GM21423 (cell line): ENCODE measurements around the gene TSPAN31.
"Not testable (repeated sequence)": the region's sequence is repeated elsewhere in the genome, so short reads cannot be mapped to it uniquely, and the experiment has no call there.

Experiments
- ATAC-seq: cut with Tn5 transposase; IDR thresholded peaks from one replicate; pipeline ENCODE4 v1.9.1; 2021; ENCODE audit warnings: mild to moderate bottlenecking, moderate library complexity; ENCODE audit not compliant: unreplicated experiment

Gene TSPAN31

GRCh38 chr12:57721846-57722608 is 22.8 kb upstream of the TSPAN31 start:
- ATAC-seq, result not testable (repeated sequence)

- no peak for ATAC-seq
Observed at GRCh38 chr12:57722716-57723629, 21.9 kb upstream of the TSPAN31 start.

- ATAC-seq, result no peak
Observed at GRCh38 chr12:57723630-57723962, 21.2 kb upstream of the TSPAN31 start.

- ATAC-seq, result no peak
Observed at GRCh38 chr12:57724003-57724935, 20.6 kb upstream of the TSPAN31 start.

GRCh38 chr12:57724936-57725740 is 19.7 kb upstream of the TSPAN31 start:
- ATAC-seq, result no peak

GRCh38 chr12:57725851-57726150 is 19.0 kb upstream of the TSPAN31 start:
- no peak for ATAC-seq

GRCh38 chr12:57726151-57726883 is 18.5 kb upstream of the TSPAN31 start:
- ATAC-seq, result no peak

- ATAC-seq, result no peak
Observed at GRCh38 chr12:57726884-57727757, 17.7 kb upstream of the TSPAN31 start.

GRCh38 chr12:57727758-57728395 is 17.0 kb upstream of the TSPAN31 start:
- ATAC-seq, result no peak

- ATAC-seq, result no peak
Observed at GRCh38 chr12:57729321-57729844, 15.5 kb upstream of the TSPAN31 start.

- no peak for ATAC-seq
Observed at GRCh38 chr12:57730336-57731067, 14.3 kb upstream of the TSPAN31 start.

GRCh38 chr12:57731411-57732080 is 13.3 kb upstream of the TSPAN31 start:
- no peak for ATAC-seq

GRCh38 chr12:57732270-57732669 is 12.6 kb upstream of the TSPAN31 start:
- no peak for ATAC-seq

- no peak for ATAC-seq
Observed at GRCh38 chr12:57732726-57733593, 11.9 kb upstream of the TSPAN31 start.

- ATAC-seq, result no peak
Observed at GRCh38 chr12:57733928-57734327, 10.9 kb upstream of the TSPAN31 start.

- ATAC-seq, result no peak
Observed at GRCh38 chr12:57734591-57734990, 10.2 kb upstream of the TSPAN31 start.
